SU-DHL-6 (cell line): Measurements from ENCODE around the gene GTF2IRD1.

Experiments used
- CTCF ChIP-seq: fragments of 200-600 bp; sonication (generic); IDR thresholded peaks from one replicate; pipeline ENCODE4 v1.5.1; 2017; ENCODE audit warnings: antibody characterized with exemption, mild to moderate bottlenecking, low read length, moderate library complexity; ENCODE audit not compliant: insufficient read depth, poor library complexity, severe bottlenecking
- EZH2phosphoT487 ChIP-seq: fragments of 200-600 bp; sonication (generic), shearing (Covaris generic); conservative IDR thresholded peaks from 2 replicates; pipeline ENCODE4 v1.6.1; 2018; ENCODE audit warnings: mild to moderate bottlenecking, antibody characterized with exemption, low read length, moderate library complexity, mixed read lengths

GRCh38 chr7:74482629-74483401 is 29.1 kb downstream of the GTF2IRD1 start:
- TF ChIP-seq CTCF (no peak), EZH2phosphoT487 (no peak)
